Endothelial cell of umbilical vein (primary cell): Measurements from ENCODE around the gene MGP. TPM values are rescaled to one million over a fixed set of nuclear protein-coding genes. Genes with fewer than 3 reads are reported as not detected.

Source experiments
- BruUV-seq: library from RNA; stranded (reverse); fragments of 400-500 nt; replicated peaks from 2 replicates; lab custom pipeline; 2021; lab: Mats Ljungman, UMichigan
- CTCF ChIA-PET: fragments of 300-600, 350-600 bp; sonication (Branson Sonifier 250); formaldehyde crosslinking; loops from one replicate; lab custom pipeline; 2021; ENCODE audit warnings: antibody characterized with exemption, inconsistent platforms; lab: Charles Lee
- POLR2A ChIA-PET: fragments of 300-600, 350-600 bp; sonication (Branson Sonifier 250); formaldehyde crosslinking; loops from one replicate; lab custom pipeline; 2021; ENCODE audit warnings: antibody characterized with exemption, inconsistent platforms; lab: Charles Lee
- DNase-seq: peaks from one replicate; pipeline ENCODE4 v3.0.0-alpha.2; 2011; ENCODE audit warnings: low read depth, low spot score
- FAIRE-seq: peaks from 2 replicates; lab custom pipeline; 2011; peaks lifted over from hg19 to GRCh38; lab: Jason Lieb, UNC
- H2AFZ ChIP-seq: 2 replicates; pipeline ENCODE4 v1.6.0; 2012; ENCODE audit warnings: low read depth, low read length, control low read depth, inconsistent platforms
- H3K27ac ChIP-seq: 2 replicates; pipeline ENCODE4 v1.5.1; 2011; ENCODE audit warnings: low read depth, mild to moderate bottlenecking, control low read depth, low read length, moderate library complexity; ENCODE audit not compliant: insufficient read depth
- H3K27me3 ChIP-seq, 2 experiments: 2 replicates each; pipeline versions ENCODE4 v1.6.0 to v1.6.1; 2011; ENCODE audit warnings: low read length in 2 of 2, mixed read lengths in 1 of 2; ENCODE audit not compliant: control insufficient read depth in 2 of 2, insufficient read depth in 2 of 2
- H3K36me3 ChIP-seq, 2 experiments: 2 replicates in 1 of 2; 3 replicates in 1 of 2; pipeline ENCODE4 v1.5.1; 2011; ENCODE audit warnings: low read length in 2 of 2, mild to moderate bottlenecking in 1 of 2, moderate library complexity in 1 of 2; ENCODE audit not compliant: control insufficient read depth in 2 of 2, insufficient read depth in 2 of 2; ENCODE audit errors: extremely low read depth in 1 of 2
- H3K4me1 ChIP-seq: 3 replicates; pipeline ENCODE4 v1.5.1; 2011; ENCODE audit warnings: mild to moderate bottlenecking, low read length; ENCODE audit not compliant: control insufficient read depth, insufficient read depth; ENCODE audit errors: extremely low read depth
- H3K4me2 ChIP-seq: 2 replicates; pipeline ENCODE4 v1.6.1; 2011; ENCODE audit warnings: low read length, control low read depth, mixed read lengths; ENCODE audit not compliant: insufficient read depth
- H3K4me3 ChIP-seq, 3 experiments: fragments of 200-600 bp in 1 of 3; sonication (generic), shearing (Covaris generic) in 1 of 3; replicated peaks in 1 of 3; 2 replicates each; pipeline ENCODE4 v1.5.1; 2011 to 2016; ENCODE audit warnings: control low read depth in 3 of 3, low read length in 3 of 3, mild to moderate bottlenecking in 2 of 3, inconsistent platforms in 1 of 3, low read depth in 1 of 3, moderate library complexity in 1 of 3; ENCODE audit not compliant: insufficient read depth in 1 of 3
- H3K79me2 ChIP-seq: 2 replicates; pipeline ENCODE4 v1.6.0; 2012; ENCODE audit warnings: low read length, inconsistent platforms; ENCODE audit not compliant: control insufficient read depth, insufficient read depth
- H3K9ac ChIP-seq: replicated peaks from 2 replicates; pipeline ENCODE3; 2011; ENCODE audit warnings: low read length, control low read depth; ENCODE audit not compliant: insufficient read depth; ENCODE audit errors: extremely low read depth
- H3K9me1 ChIP-seq: replicated peaks from 3 replicates; pipeline ENCODE4 v1.6.0; 2011; ENCODE audit warnings: mild to moderate bottlenecking, low read length; ENCODE audit not compliant: control insufficient read depth, insufficient read depth; ENCODE audit errors: extremely low read depth
- H3K9me3 ChIP-seq: replicated peaks from 2 replicates; pipeline ENCODE4 v1.5.1; 2012; ENCODE audit warnings: low read length, inconsistent platforms; ENCODE audit not compliant: control insufficient read depth, insufficient read depth
- H4K20me1 ChIP-seq: replicated peaks from 2 replicates; pipeline ENCODE3; 2011; ENCODE audit warnings: mild to moderate bottlenecking, low read length; ENCODE audit not compliant: control insufficient read depth, insufficient read depth; ENCODE audit errors: extremely low read depth
- CTCF ChIP-seq, 2 donors: IDR thresholded peaks; 1 replicate in 1 of 2; 2 replicates in 1 of 2; pipeline ENCODE4 v1.5.1; 2011; ENCODE audit warnings: low read length in 2 of 2, mild to moderate bottlenecking in 2 of 2, moderate library complexity in 2 of 2, control low read depth in 1 of 2, inconsistent platforms in 1 of 2, low read depth in 1 of 2; ENCODE audit not compliant: insufficient read depth in 1 of 2; ENCODE audit errors: extremely low read depth in 1 of 2
- EZH2 ChIP-seq: IDR thresholded peaks from 2 replicates; pipeline ENCODE4 v1.6.1; 2012; ENCODE audit warnings: borderline replicate concordance, low read depth, mild to moderate bottlenecking, moderate library complexity, low read length, inconsistent platforms; ENCODE audit not compliant: severe bottlenecking
- FOS ChIP-seq: IDR thresholded peaks from 2 replicates; pipeline ENCODE4 v1.6.1; 2011; ENCODE audit warnings: mild to moderate bottlenecking, low read length, moderate library complexity, borderline replicate concordance; ENCODE audit not compliant: insufficient read depth
- GATA2 ChIP-seq: IDR thresholded peaks from 2 replicates; pipeline ENCODE4 v1.7.0; 2011; ENCODE audit warnings: low read depth, mild to moderate bottlenecking, moderate library complexity, mixed read lengths, low read length; ENCODE audit not compliant: insufficient read length, insufficient read depth
- JUN ChIP-seq: IDR thresholded peaks from 2 replicates; pipeline ENCODE4 v1.6.1; 2011; ENCODE audit warnings: borderline replicate concordance, low read depth; ENCODE audit not compliant: insufficient read length, insufficient read depth
- MAX ChIP-seq: IDR thresholded peaks from 2 replicates; pipeline ENCODE4 v1.6.1; 2011; ENCODE audit not compliant: insufficient read depth, insufficient read length
- MYC ChIP-seq: IDR thresholded peaks from one replicate; pipeline ENCODE4 v1.6.1; 2011; ENCODE audit warnings: mild to moderate bottlenecking, low read depth, low read length
- POLR2A ChIP-seq: IDR thresholded peaks from 2 replicates; pipeline ENCODE4 v1.6.1; 2012; ENCODE audit warnings: low read depth, mild to moderate bottlenecking, control low read depth, low read length
- POLR2AphosphoS5 ChIP-seq: IDR thresholded peaks from 2 replicates; pipeline ENCODE4 v1.6.1; 2012; ENCODE audit warnings: low read depth, mild to moderate bottlenecking, control low read depth, low read length, moderate library complexity; ENCODE audit not compliant: insufficient read depth
- dilution Hi-C: fragments of 300-500 bp; cut with MboI; formaldehyde crosslinking; loops from one replicate; pipeline ENCODE4 v1.15.0; 2019; ENCODE audit warnings: low sequenced_read_pairs; ENCODE audit not compliant: extremely low pct_ligation_motif_present
- intact Hi-C: fragments of 100-400 bp; cut with micrococcal nuclease; formaldehyde crosslinking; loops from one replicate; pipeline ENCODE4 v1.10.0; 2022
- polyA plus RNA-seq, 4 experiments: library from polyadenylated mRNA; depleted of rRNA in 3 of 4; stranded (reverse) in 3 of 4; unstranded in 1 of 4; fragments of >200 nt; gene quantifications; 2 replicates each; pipeline versions ENCODE4 v1.2.1 to v1.2.3, GENCODE V29; 2011 to 2012; ENCODE audit warnings: missing spikeins in 1 of 4
- total RNA-seq: library from RNA; stranded (reverse); gene quantifications from 2 replicates; pipeline ENCODE4 v1.2.3, GENCODE V29; 2021

MGP gene
- total and polyA plus RNA-seq, 2 donors (not counting 3 experiments of a cell fraction or from before 2014, with no cell fraction given), result 284 to 479 TPM

DNA sequence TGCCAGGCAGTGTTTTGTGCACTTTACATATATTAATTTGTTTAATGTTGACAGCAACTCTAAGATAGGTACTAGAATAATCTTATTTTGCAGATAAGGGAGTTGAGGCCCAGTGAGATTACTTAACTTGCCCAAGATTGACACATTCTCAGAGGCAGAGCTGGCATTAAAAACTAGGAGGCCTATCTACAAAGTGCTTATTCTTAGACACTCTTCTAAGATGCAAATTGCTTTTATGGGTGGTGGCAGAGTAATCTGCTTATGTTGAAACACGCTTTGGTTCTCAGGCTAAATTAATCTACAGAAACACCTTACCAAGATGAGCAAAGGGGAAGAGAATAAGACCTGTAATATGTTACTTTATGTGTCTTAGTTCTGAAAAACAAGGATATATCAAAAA is 7.2 kb downstream of the MGP start:
- no peak overlapping the region for H3K4me3 ChIP-seq
- peaks cover 7% of the 10 kb centered on the region for H3K4me1 ChIP-seq
- DNase-seq, result peak; percentile 48
- intact Hi-C loops (no loop called here), dilution Hi-C loops (no loop called here)
- H3K36me3 ChIP-seq, result peaks cover 0 to 2% of the 10 kb centered on the region in 2 experiments
- ChIA-PET POLR2A (no interaction called here), CTCF (interaction anchor here (1.0 kb wide), 1 partner anchor 9 kb away, joined by 5 read pairs; no protein-coding TSS in a partner anchor)
- no peak overlapping the region for H3K9ac ChIP-seq
- no TSS peak for BruUV-seq
- no peak for FAIRE-seq
- no peaks in the 10 kb centered on the region for H4K20me1 ChIP-seq
- H3K9me1 ChIP-seq, result no peaks in the 10 kb centered on the region
- H2AFZ ChIP-seq, result no peak overlapping the region
- no peaks in the 10 kb centered on the region for H3K79me2 ChIP-seq
- no peak for TF ChIP-seq FOS
- no peak for TF ChIP-seq EZH2
- H3K27ac ChIP-seq, result no peak overlapping the region
- H3K27me3 ChIP-seq, result no peaks in the 10 kb centered on the region
- no peak overlapping the region for H3K4me2 ChIP-seq
- no peaks in the 10 kb centered on the region for H3K9me3 ChIP-seq

DNA sequence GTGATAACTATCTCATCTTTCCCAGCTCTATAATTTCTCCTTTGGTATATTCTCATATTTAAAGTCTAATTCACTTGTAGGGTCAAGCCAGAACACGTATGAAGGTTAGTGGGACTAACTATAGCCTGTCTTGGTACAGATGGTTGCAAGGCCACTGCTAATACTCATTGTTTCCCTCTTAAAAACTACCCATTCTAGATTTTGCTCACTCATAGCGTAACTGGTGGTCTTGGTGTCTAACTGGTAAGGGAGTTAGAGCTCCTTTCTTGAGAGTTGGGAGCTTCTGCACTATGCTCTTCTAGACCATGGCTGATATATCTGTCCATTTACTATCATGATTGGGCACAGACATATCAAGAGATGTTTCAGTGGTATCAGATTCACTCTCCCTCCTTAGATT is 8.8 kb downstream of the MGP start:
- POLR2A ChIA-PET, result no interaction called here
- Histone ChIP-seq H3K36me3 (no peaks in the 10 kb centered on the region), H3K79me2 (no peaks in the 10 kb centered on the region), H3K4me3 (no peak overlapping the region), H4K20me1 (no peaks in the 10 kb centered on the region), H3K9ac (no peak overlapping the region), H3K4me2 (no peak overlapping the region), H3K4me1 (peaks cover 7% of the 10 kb centered on the region), H3K27ac (no peak overlapping the region), H3K9me3 (no peaks in the 10 kb centered on the region), H3K9me1 (no peaks in the 10 kb centered on the region), H2AFZ (no peak overlapping the region), H3K27me3 (no peaks in the 10 kb centered on the region)
- DNase-seq (no peak), FAIRE-seq (no peak)
- intact Hi-C loops, result no loop called here
- dilution Hi-C loops, result no loop called here
- no TSS peak for BruUV-seq
- no peak for TF ChIP-seq JUN
- no peak for TF ChIP-seq GATA2
- no peak for TF ChIP-seq POLR2A
- no peak for TF ChIP-seq MYC
- no peak for TF ChIP-seq POLR2AphosphoS5
- no peak for TF ChIP-seq CTCF (IDR thresholded peaks at IDR 0.05; ENCODE audit: extremely low read depth in 1 of 2, insufficient read depth in 1 of 2, low read depth in 1 of 2, low read length in 2 of 2)
- TF ChIP-seq FOS, result no peak
- no peak for TF ChIP-seq EZH2
- no peak for TF ChIP-seq MAX
- CTCF ChIA-PET, result no interaction called here
